ENCODE results near the gene ANKFN1. TPM values are rescaled to one million over a fixed set of nuclear protein-coding genes. Genes with fewer than 3 reads are reported as not detected.

Gene ANKFN1
- total and polyA plus RNA-seq, 2 of the 13 experiments (the other 11 are each of a cell fraction or from before 2014, with no cell fraction given), result not detected

- Histone ChIP-seq H3K36me3 (replicated peaks in 1 of 2; ENCODE audit: control insufficient read depth in 1 of 2, insufficient read depth in 2 of 2, low read length in 2 of 2) (no peaks in the 10 kb centered on the region), H3K4me1 (ENCODE audit: insufficient read depth, low read length) (peaks cover 14% of the 10 kb centered on the region), H3K27me3 (ENCODE audit: control insufficient read depth in 1 of 2, insufficient read depth in 2 of 2, low read length in 2 of 2) (no peaks in the 10 kb centered on the region), H3K79me2 (ENCODE audit: insufficient read depth, low read length) (no peaks in the 10 kb centered on the region), H2AFZ (ENCODE audit: low read length) (no peak overlapping the region), H3K9me3 (ENCODE audit: low read length) (no peaks in the 10 kb centered on the region), H4K20me1 (ENCODE audit: insufficient read depth, low read length) (no peaks in the 10 kb centered on the region), H3K4me3 (replicated peaks in 1 of 3; ENCODE audit: insufficient read depth in 1 of 3, low read depth in 2 of 3, low read length in 3 of 3) (no peak overlapping the region), H3K9ac (ENCODE audit: insufficient read depth, low read depth, low read length) (no peak overlapping the region), H3K4me2 (ENCODE audit: low read depth, low read length) (peak overlapping the region; percentile 20; the same call in 1 of the 2 replicates), H3K27ac (ENCODE audit: extremely low read length, insufficient read depth, low read length) (no peak overlapping the region)
- WGBS (ENCODE audit: low lambda C conversion rate), result 3% methylated on average over 2 of the region's 2 CpGs
- intact Hi-C loops (cut with micrococcal nuclease; ENCODE audit: unreplicated experiment) (no loop called here), in situ Hi-C loops (cut with HindIII; ENCODE audit: extremely low pct_ligation_motif_present, low pct_unique_long_range_greater_than_20kb) (no loop called here)
- FAIRE-seq (peak; percentile 95), ATAC-seq (peak; percentile 98), DNase-seq (ENCODE audit: low spot score) (peak; percentile 74)
- ChIA-PET CTCF (ENCODE audit: low intra/inter-chr PET ratio, low total read pairs) (no interaction called here), POLR2A (no interaction called here)
- no TSS peak for BruUV-seq (replicated peaks)
- TF ChIP-seq ZSCAN9 (CRISPR knock-in tag; IDR thresholded peaks at IDR 0.05; ENCODE audit: borderline replicate concordance), result no peak
- TF ChIP-seq POGZ (CRISPR knock-in tag; IDR thresholded peaks at IDR 0.05), result peak; percentile 35; the same call in 1 of the 2 replicates
- TF ChIP-seq U2AF2 (IDR thresholded peaks at IDR 0.05; ENCODE audit: low read depth, low read length), result no peak
- TF ChIP-seq ZNF337 (CRISPR knock-in tag; IDR thresholded peaks at IDR 0.05; ENCODE audit: borderline replicate concordance, low read depth), result no peak
- no peak for TF ChIP-seq ZBTB34 (CRISPR knock-in tag; IDR thresholded peaks at IDR 0.05)
- TF ChIP-seq SKIL (CRISPR knock-in tag; IDR thresholded peaks at IDR 0.05; ENCODE audit: borderline replicate concordance), result 0 out of 2 replicates have a peak, but pooled peaks have one; percentile 29
- no peak for TF ChIP-seq BCL3 (CRISPR knock-in tag; IDR thresholded peaks at IDR 0.05)
- TF ChIP-seq ZNF33B (CRISPR knock-in tag; IDR thresholded peaks at IDR 0.05), result no peak
- TF ChIP-seq RAD51 (IDR thresholded peaks at IDR 0.05; ENCODE audit: borderline replicate concordance), result no peak
- no peak for TF ChIP-seq MXI1 (IDR thresholded peaks at IDR 0.05; ENCODE audit: borderline replicate concordance, low read depth, low read length)
- no peak for TF ChIP-seq HNRNPK (IDR thresholded peaks at IDR 0.05; ENCODE audit: low read depth, low read length, poor library complexity, severe bottlenecking)
- TF ChIP-seq ZNF563 (CRISPR knock-in tag; IDR thresholded peaks at IDR 0.05), result no peak
- no peak for TF ChIP-seq AGO1 (IDR thresholded peaks at IDR 0.05; ENCODE audit: low read depth, low read length, poor library complexity, severe bottlenecking)
- TF ChIP-seq CHD4 (IDR thresholded peaks at IDR 0.05; ENCODE audit: borderline replicate concordance, low read length), result peak; percentile 49; the same call in 1 of the 2 replicates
- TF ChIP-seq ZBTB3 (CRISPR knock-in tag; IDR thresholded peaks at IDR 0.05; ENCODE audit: borderline replicate concordance, low read depth), result no peak
- no peak for TF ChIP-seq HOMEZ (CRISPR knock-in tag; IDR thresholded peaks at IDR 0.05; ENCODE audit: low read depth)
- peak; percentile 95; the same call in 1 of the 2 replicates for TF ChIP-seq ZNF768 (CRISPR knock-in tag; IDR thresholded peaks at IDR 0.05)
- no peak for TF ChIP-seq IRF2 (CRISPR knock-in tag; IDR thresholded peaks at IDR 0.05)
- no peak for TF ChIP-seq ZKSCAN5 (CRISPR knock-in tag; IDR thresholded peaks at IDR 0.05)
These were observed 44.4 kb upstream of the ANKFN1 start for GRCh38 chr17:56108811-56109284.

Data from HepG2 (cell line).